Neutrophil (primary cell): Measurements from ENCODE around the gene GJD4.

Experiments
- H3K27ac ChIP-seq: fragments of 200-600 bp; sonication (generic); 2 replicates; pipeline ENCODE4 v1.5.1; 2016; ENCODE audit warnings: mild to moderate bottlenecking, moderate library complexity
- H3K27me3 ChIP-seq: fragments of 200-600 bp; sonication (generic); 2 replicates; pipeline ENCODE4 v1.6.0; 2016; ENCODE audit warnings: mild to moderate bottlenecking
- H3K36me3 ChIP-seq: fragments of 200-600 bp; sonication (generic); 2 replicates; pipeline ENCODE4 v1.5.1; 2017
- H3K4me1 ChIP-seq, 2 experiments: fragments of 200-600 bp in 1 of 2; sonication (generic) in 1 of 2; 1 replicate in 1 of 2; 2 replicates in 1 of 2; pipeline versions ENCODE4 v1.5.1 to v1.6.1; 2013 to 2016; ENCODE audit warnings: low read depth in 1 of 2, low read length in 1 of 2, mild to moderate bottlenecking in 1 of 2, moderate library complexity in 1 of 2; ENCODE audit not compliant: control insufficient read depth in 1 of 2, insufficient read depth in 1 of 2
- H3K4me3 ChIP-seq, 2 experiments: fragments of 200-600 bp in 1 of 2; sonication (generic) in 1 of 2; 1 replicate in 1 of 2; 2 replicates in 1 of 2; pipeline ENCODE4 v1.5.1; 2013 to 2016; ENCODE audit warnings: low read depth in 1 of 2, low read length in 1 of 2, mild to moderate bottlenecking in 1 of 2, moderate library complexity in 1 of 2
- H3K9me3 ChIP-seq: fragments of 200-600 bp; sonication (generic); 2 replicates; pipeline ENCODE4 v1.5.1; 2016
- TF ChIP-seq, protein P1 (sequence below): fragments of 200-600 bp; sonication (generic); IDR thresholded peaks from 2 replicates; pipeline ENCODE4 v1.5.1; 2016; ENCODE audit warnings: antibody characterized with exemption

GJD4 gene

DNA sequence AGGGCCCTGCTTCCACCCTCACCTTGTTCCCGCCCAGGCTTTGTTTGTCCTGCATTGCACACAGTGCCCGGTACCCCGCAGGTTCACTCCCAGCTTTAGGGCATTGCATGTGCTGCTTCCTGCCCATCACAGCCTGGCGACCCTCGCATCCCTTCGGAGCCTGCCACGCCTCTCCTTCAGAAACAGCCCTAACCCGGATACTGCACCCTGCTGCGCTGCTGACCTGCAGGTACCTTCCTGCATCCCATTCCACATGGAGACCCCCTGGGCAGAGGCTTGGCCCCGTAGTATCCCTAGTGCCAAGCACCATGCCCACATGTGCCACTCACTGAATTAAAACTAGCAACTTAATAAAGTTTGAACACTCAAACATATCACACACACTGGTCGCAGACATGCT is 19.8 kb upstream of the GJD4 start:
- Histone ChIP-seq H3K27me3 (peaks cover 15% of the 10 kb centered on the region), H3K4me1 (peaks cover 28 to 29% of the 10 kb centered on the region in 2 experiments), H3K27ac (no peak overlapping the region), H3K9me3 (no peaks in the 10 kb centered on the region), H3K36me3 (no peaks in the 10 kb centered on the region), H3K4me3 (no peak overlapping the region)
- TF ChIP-seq, protein P1, sequence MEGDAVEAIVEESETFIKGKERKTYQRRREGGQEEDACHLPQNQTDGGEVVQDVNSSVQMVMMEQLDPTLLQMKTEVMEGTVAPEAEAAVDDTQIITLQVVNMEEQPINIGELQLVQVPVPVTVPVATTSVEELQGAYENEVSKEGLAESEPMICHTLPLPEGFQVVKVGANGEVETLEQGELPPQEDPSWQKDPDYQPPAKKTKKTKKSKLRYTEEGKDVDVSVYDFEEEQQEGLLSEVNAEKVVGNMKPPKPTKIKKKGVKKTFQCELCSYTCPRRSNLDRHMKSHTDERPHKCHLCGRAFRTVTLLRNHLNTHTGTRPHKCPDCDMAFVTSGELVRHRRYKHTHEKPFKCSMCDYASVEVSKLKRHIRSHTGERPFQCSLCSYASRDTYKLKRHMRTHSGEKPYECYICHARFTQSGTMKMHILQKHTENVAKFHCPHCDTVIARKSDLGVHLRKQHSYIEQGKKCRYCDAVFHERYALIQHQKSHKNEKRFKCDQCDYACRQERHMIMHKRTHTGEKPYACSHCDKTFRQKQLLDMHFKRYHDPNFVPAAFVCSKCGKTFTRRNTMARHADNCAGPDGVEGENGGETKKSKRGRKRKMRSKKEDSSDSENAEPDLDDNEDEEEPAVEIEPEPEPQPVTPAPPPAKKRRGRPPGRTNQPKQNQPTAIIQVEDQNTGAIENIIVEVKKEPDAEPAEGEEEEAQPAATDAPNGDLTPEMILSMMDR: no peak

DNA sequence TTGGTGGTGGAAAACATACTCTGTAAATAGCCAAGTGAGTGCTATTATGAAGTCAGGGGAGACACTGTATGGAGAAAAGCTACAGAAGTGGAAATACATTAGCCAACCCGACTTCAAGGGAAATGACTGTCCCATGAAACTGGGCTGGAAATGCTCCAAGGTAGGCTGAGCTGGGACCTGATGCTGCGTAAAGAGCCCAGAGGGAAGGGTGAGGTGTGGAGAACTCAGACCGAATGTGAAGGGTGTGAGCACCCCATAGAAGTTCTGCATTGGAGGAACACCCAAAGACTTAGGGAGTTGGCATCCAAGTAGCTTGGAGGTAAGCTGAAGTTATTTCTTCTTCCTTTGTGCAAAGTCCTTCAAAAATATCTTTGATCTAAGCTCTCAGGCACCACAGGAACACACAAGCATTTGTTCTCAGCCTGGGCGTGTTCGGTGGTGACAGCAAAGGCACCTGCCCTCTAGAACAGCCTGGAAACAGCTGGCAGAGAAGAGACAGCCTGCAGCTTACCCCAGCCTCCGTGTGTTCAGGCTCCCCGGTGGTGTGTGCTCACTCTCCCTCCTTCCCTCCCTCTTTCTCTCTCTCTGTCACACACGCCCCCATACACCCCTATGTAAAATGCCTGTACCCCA is 19.1 kb upstream of the GJD4 start:
- Histone ChIP-seq H3K4me3 (no peak overlapping the region), H3K36me3 (no peaks in the 10 kb centered on the region), H3K4me1 (peaks cover 28 to 29% of the 10 kb centered on the region in 2 experiments), H3K27me3 (peaks cover 15% of the 10 kb centered on the region), H3K9me3 (no peaks in the 10 kb centered on the region), H3K27ac (no peak overlapping the region)
- TF ChIP-seq, protein P1: no peak

GRCh38 chr10:35588836-35589235 is 16.3 kb upstream of the GJD4 start:
- TF ChIP-seq, protein P1: no peak
- Histone ChIP-seq H3K27me3 (peaks cover 15% of the 10 kb centered on the region), H3K36me3 (no peaks in the 10 kb centered on the region), H3K27ac (no peak overlapping the region), H3K4me3 (no peak overlapping the region), H3K4me1 (peaks cover 27 to 28% of the 10 kb centered on the region in 2 experiments), H3K9me3 (no peaks in the 10 kb centered on the region)

- no peaks in the 10 kb centered on the region for H3K4me1 ChIP-seq
- H3K27ac ChIP-seq: no peak overlapping the region
- TF ChIP-seq, protein P1: no peak
- H3K4me3 ChIP-seq: no peak overlapping the region
- H3K9me3 ChIP-seq: no peaks in the 10 kb centered on the region
- H3K27me3 ChIP-seq: peaks cover 15% of the 10 kb centered on the region
- H3K36me3 ChIP-seq: no peaks in the 10 kb centered on the region
Measured at GRCh38 chr10:35592441-35592840, 12.7 kb upstream of the GJD4 start.

DNA sequence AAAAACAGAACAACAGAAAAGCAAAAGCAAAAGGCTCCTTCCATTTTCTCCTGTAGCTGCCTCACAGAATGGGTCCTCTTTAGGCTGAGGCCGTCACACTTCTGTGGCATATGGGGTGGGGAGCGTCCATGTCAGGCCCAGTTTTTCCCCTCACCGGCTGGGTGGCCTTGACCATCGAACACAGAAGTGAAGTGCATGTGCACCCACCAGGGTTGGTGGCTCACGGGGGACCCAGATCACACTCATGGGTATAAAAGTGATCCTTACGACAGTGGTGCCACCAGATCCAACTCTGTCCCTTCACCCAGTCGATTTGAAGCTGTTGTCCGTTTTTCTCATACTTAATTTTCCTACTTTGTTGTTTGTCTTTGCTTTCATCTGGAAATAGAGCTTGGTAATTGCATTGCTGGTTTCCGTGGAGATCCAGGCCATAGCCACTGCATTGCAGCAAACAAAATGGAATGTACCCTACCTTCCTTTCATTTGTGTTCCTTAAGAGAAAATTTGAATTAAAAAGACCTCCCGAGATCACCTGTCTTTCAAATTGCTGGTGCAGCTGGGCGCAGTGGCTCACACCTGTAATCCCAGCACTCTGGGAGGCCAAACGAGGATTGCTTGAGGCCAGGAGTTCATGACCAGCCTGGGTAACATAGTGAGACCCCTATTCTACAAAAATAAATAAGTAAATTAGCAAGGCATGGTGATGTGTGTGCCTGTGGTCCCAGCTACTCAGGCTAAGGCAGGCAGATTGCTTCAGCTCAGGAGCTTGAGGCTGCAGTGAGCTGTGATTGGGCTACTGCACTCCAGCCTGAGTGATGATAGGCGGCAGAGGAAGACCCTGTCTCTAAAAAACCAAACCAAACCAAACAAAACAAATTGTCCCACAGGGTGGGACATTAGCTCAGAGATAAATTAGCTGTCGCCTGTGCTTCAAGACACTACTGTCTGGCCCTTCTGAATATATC is 10.7 kb upstream of the GJD4 start:
- TF ChIP-seq, protein P1: no peak
- Histone ChIP-seq H3K9me3 (no peaks in the 10 kb centered on the region), H3K27me3 (peaks cover 11% of the 10 kb centered on the region)

More for the DNA sequence above, 10.7 kb upstream of the GJD4 start:
- no peaks in the 10 kb centered on the region for H3K36me3 ChIP-seq
- H3K4me1 ChIP-seq: no peaks in the 10 kb centered on the region
- H3K4me3 ChIP-seq: no peak overlapping the region
- H3K27ac ChIP-seq: no peak overlapping the region
